ENCODE results near the gene ZNF185.

DNA sequence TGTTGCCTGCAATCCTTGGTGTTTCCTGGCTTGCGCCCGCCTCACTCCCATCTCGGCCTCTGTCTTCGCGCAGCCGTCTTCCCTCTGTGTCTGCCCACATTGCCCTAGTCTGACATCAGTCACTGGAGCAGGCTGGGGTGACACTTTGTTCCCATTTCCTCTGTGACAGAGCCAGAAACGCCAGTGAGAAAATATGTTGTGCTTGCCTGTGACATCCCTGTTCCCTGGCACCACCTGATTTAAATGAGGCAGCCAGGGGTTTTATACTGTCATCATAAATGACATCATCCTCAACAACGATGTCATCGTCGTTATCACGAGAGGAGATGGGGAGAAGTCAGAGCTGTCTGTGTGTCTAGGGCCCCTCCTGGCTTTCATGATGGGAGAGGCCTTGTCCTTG lies 29.1 kb downstream of the ZNF185 start:
- TF ChIP-seq EP300 (conservative IDR thresholded peaks at IDR 0.05; ENCODE audit: poor library complexity, severe bottlenecking) (no peak), EZH2 (IDR thresholded peaks at IDR 0.05; ENCODE audit: borderline replicate concordance, insufficient read depth, low read length, poor library complexity, severe bottlenecking) (no peak), TAF1 (IDR thresholded peaks at IDR 0.05; ENCODE audit: low read depth) (no peak), SMC3 (conservative IDR thresholded peaks at IDR 0.05; ENCODE audit: poor library complexity) (no peak), POLR2AphosphoS5 (IDR thresholded peaks at IDR 0.05) (no peak), MXI1 (conservative IDR thresholded peaks at IDR 0.05; ENCODE audit: poor library complexity, severe bottlenecking) (no peak), RAD21 (conservative IDR thresholded peaks at IDR 0.05) (no peak)
- TF ChIP-seq, protein P1, sequence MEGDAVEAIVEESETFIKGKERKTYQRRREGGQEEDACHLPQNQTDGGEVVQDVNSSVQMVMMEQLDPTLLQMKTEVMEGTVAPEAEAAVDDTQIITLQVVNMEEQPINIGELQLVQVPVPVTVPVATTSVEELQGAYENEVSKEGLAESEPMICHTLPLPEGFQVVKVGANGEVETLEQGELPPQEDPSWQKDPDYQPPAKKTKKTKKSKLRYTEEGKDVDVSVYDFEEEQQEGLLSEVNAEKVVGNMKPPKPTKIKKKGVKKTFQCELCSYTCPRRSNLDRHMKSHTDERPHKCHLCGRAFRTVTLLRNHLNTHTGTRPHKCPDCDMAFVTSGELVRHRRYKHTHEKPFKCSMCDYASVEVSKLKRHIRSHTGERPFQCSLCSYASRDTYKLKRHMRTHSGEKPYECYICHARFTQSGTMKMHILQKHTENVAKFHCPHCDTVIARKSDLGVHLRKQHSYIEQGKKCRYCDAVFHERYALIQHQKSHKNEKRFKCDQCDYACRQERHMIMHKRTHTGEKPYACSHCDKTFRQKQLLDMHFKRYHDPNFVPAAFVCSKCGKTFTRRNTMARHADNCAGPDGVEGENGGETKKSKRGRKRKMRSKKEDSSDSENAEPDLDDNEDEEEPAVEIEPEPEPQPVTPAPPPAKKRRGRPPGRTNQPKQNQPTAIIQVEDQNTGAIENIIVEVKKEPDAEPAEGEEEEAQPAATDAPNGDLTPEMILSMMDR (IDR thresholded peaks at IDR 0.05; ENCODE audit: poor library complexity, severe bottlenecking): no peak
